ENCODE data around the gene ATAD3B. TPM values are rescaled to one million over a fixed set of nuclear protein-coding genes. Genes with fewer than 3 reads are reported as not detected.

ATAD3B gene
- total RNA-seq, 1 experiment from 2014 or later = 68.9 TPM

GRCh38 chr1:1543706-1544099, 72.1 kb downstream of the ATAD3B start:
- DNase-seq (ENCODE audit: low spot score) = no peak
- Histone ChIP-seq H3K4me3 (ENCODE audit: low read depth, low read length, poor library complexity, severe bottlenecking) (no peak overlapping the region), H3K9me3 (ENCODE audit: low read depth, low read length, poor library complexity, severe bottlenecking) (no peaks in the 10 kb centered on the region), H3K27ac (ENCODE audit: low read depth, low read length, poor library complexity, severe bottlenecking) (no peak overlapping the region), H3K4me1 (ENCODE audit: insufficient read depth, low read length, poor library complexity, severe bottlenecking) (no peaks in the 10 kb centered on the region), H3K27me3 (replicated peaks; ENCODE audit: insufficient read depth, low read depth, low read length, poor library complexity) (no peaks in the 10 kb centered on the region), H3K36me3 (ENCODE audit: insufficient read depth, low read length, poor library complexity, severe bottlenecking) (peaks cover 27% of the 10 kb centered on the region)
- no TSS peak for BruUV-seq (replicated peaks)
- ChIA-PET CTCF (no interaction called here), POLR2A (ENCODE audit: low non-redundant PET) (no interaction called here)
- intact Hi-C loops (cut with micrococcal nuclease; ENCODE audit: unreplicated experiment) = no loop called here
- TF ChIP-seq EZH2 (IDR thresholded peaks at IDR 0.05; ENCODE audit: borderline replicate concordance, low read depth, low read length, poor library complexity, severe bottlenecking) (no peak), CTCF (conservative IDR thresholded peaks at IDR 0.05; ENCODE audit: low read depth, low read length) (no peak)

- H3K4me3 ChIP-seq (ENCODE audit: low read depth, low read length, poor library complexity, severe bottlenecking) = no peak overlapping the region
- intact Hi-C loops (cut with micrococcal nuclease; ENCODE audit: unreplicated experiment) = no loop called here
- H3K36me3 ChIP-seq (ENCODE audit: insufficient read depth, low read length, poor library complexity, severe bottlenecking) = peaks cover 27% of the 10 kb centered on the region
- POLR2A ChIA-PET (ENCODE audit: low non-redundant PET) = no interaction called here
- H3K9me3 ChIP-seq (ENCODE audit: low read depth, low read length, poor library complexity, severe bottlenecking) = no peaks in the 10 kb centered on the region
- BruUV-seq (replicated peaks) = no TSS peak
- no peak overlapping the region for H3K27ac ChIP-seq (ENCODE audit: low read depth, low read length, poor library complexity, severe bottlenecking)
- CTCF ChIA-PET = no interaction called here
- no peak for DNase-seq (ENCODE audit: low spot score)
- no peaks in the 10 kb centered on the region for H3K27me3 ChIP-seq (replicated peaks; ENCODE audit: insufficient read depth, low read depth, low read length, poor library complexity)
- no peaks in the 10 kb centered on the region for H3K4me1 ChIP-seq (ENCODE audit: insufficient read depth, low read length, poor library complexity, severe bottlenecking)
- no peak for TF ChIP-seq CTCF (conservative IDR thresholded peaks at IDR 0.05; ENCODE audit: low read depth, low read length)
- TF ChIP-seq EZH2 (IDR thresholded peaks at IDR 0.05; ENCODE audit: borderline replicate concordance, low read depth, low read length, poor library complexity, severe bottlenecking) = no peak
These were observed 73.0 kb downstream of the ATAD3B start for GRCh38 chr1:1544544-1544943.

Other genes starting within 250 kb of the ATAD3B start
- gene SDF4, start 239.8 kb upstream of the ATAD3B start, total RNA-seq (2021) = 121 and 133 TPM in 2 replicates
- 41.3 and 41.8 TPM in 2 replicates for gene B3GALT6, start 239.5 kb upstream of the ATAD3B start, total RNA-seq (2021)
- 2.9 and 4.4 TPM in 2 replicates for gene C1QTNF12, start 225.0 kb upstream of the ATAD3B start, total RNA-seq (2021)
- 86.4 and 92.8 TPM in 2 replicates for gene UBE2J2, start 197.9 kb upstream of the ATAD3B start, total RNA-seq (2021)
- 4.5 and 13.0 TPM in 2 replicates for gene SCNN1D, start 191.3 kb upstream of the ATAD3B start, total RNA-seq (2021)
- 67.6 and 71.9 TPM in 2 replicates for gene ACAP3, start 163.8 kb upstream of the ATAD3B start, total RNA-seq (2021)
- 28.5 and 31.3 TPM in 2 replicates for gene PUSL1, start 163.2 kb upstream of the ATAD3B start, total RNA-seq (2021)
- gene INTS11, start 147.1 kb upstream of the ATAD3B start, total RNA-seq (2021) = 156 and 182 TPM in 2 replicates
- gene CPTP, start 147.0 kb upstream of the ATAD3B start, total RNA-seq (2021) = 17.0 and 20.8 TPM in 2 replicates
- 0.21 and 0.39 TPM in 2 replicates for gene TAS1R3, start 140.5 kb upstream of the ATAD3B start, total RNA-seq (2021)
- gene DVL1, start 122.3 kb upstream of the ATAD3B start, total RNA-seq (2021) = 48.0 and 58.1 TPM in 2 replicates
- gene MXRA8, start 113.2 kb upstream of the ATAD3B start, total RNA-seq (2021) = 0.55 and 0.73 TPM in 2 replicates
- gene AURKAIP1, start 96.6 kb upstream of the ATAD3B start, total RNA-seq (2021) = 172 and 176 TPM in 2 replicates
- 206 and 213 TPM in 2 replicates for gene CCNL2, start 72.4 kb upstream of the ATAD3B start, total RNA-seq (2021)
- gene MRPL20, start 64.5 kb upstream of the ATAD3B start, total RNA-seq (2021) = 137 and 151 TPM in 2 replicates
- gene ANKRD65, start 50.5 kb upstream of the ATAD3B start, total RNA-seq (2021) = not detected in 2 replicates
- 0.92 and 2.7 TPM in 2 replicates for gene VWA1, start 36.1 kb upstream of the ATAD3B start, total RNA-seq (2021)
- gene ATAD3C, start 22.1 kb upstream of the ATAD3B start, total RNA-seq (2021) = 0.22 and 0.39 TPM in 2 replicates
- 83.1 and 92.7 TPM in 2 replicates for gene ATAD3A, start 40.4 kb downstream of the ATAD3B start, total RNA-seq (2021)
- 6.8 and 9.1 TPM in 2 replicates for gene TMEM240, start 68.9 kb downstream of the ATAD3B start, total RNA-seq (2021)
- gene SSU72, start 103.1 kb downstream of the ATAD3B start, total RNA-seq (2021) = 182 and 193 TPM in 2 replicates
- gene FNDC10, start 128.4 kb downstream of the ATAD3B start, total RNA-seq (2021) = 1.7 and 2.5 TPM in 2 replicates
- gene MIB2, start 143.7 kb downstream of the ATAD3B start, total RNA-seq (2021) = 38.7 and 49.8 TPM in 2 replicates
- gene MMP23B, start 160.4 kb downstream of the ATAD3B start, total RNA-seq (2021) = 0.55 and 0.67 TPM in 2 replicates
- 38.1 and 39.4 TPM in 2 replicates for gene CDK11B, start 187.2 kb downstream of the ATAD3B start, total RNA-seq (2021)
- 56.3 and 60.5 TPM in 2 replicates for gene SLC35E2B, start 221.0 kb downstream of the ATAD3B start, total RNA-seq (2021)

Measured in A673 (cell line).